Measurements from ENCODE around the gene RPTOR.

RPTOR gene

DNA sequence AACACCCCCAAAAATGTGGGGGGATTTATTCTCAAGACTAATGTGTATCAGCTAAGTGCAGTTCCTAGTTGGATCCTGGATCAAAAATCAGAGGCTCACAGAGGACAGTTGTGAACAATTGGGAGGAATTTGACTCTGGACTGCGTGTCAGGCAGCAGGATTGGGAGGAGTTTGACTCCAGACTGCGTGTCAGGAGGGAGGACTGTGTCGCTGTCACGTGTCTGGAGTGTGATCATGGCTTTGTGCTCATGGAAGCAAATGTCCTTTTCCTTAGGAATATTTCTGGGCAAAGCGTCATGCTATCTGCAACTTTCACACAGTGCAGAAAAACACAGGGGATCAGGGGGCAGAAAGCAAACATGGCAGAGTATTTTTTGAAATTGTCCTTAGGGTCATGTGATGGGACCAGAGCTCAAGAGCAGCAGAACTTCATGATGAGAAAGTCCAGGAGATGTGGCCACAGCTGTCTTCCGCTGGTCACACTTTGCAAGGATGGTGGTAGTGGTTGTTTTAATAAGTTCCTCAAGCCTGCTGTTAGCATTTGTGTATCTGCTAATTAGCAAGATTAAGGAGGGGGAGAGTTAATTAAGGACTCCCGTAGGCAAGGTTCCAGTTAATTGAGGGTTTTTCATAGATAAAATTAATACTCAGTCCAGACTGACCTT lies 325.0 kb downstream of the RPTOR start (continued):
- no peak for TF ChIP-seq ZNF610 (tag by site-specific recombination; IDR thresholded peaks at IDR 0.05; ENCODE audit: borderline replicate concordance)
- TF ChIP-seq, protein P1, sequence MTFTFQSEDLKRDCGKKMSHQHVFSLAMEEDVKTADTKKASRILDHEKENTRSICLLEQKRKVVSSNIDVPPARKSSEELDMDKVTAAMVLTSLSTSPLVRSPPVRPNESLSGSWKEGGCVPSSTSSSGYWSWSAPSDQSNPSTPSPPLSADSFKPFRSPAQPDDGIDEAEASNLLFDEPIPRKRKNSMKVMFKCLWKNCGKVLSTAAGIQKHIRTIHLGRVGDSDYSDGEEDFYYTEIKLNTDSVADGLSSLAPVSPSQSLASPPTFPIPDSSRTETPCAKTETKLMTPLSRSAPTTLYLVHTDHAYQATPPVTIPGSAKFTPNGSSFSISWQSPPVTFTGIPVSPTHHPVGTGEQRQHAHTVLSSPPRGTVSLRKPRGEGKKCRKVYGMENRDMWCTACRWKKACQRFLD (tag by site-specific recombination; IDR thresholded peaks at IDR 0.05) = no peak

DNA sequence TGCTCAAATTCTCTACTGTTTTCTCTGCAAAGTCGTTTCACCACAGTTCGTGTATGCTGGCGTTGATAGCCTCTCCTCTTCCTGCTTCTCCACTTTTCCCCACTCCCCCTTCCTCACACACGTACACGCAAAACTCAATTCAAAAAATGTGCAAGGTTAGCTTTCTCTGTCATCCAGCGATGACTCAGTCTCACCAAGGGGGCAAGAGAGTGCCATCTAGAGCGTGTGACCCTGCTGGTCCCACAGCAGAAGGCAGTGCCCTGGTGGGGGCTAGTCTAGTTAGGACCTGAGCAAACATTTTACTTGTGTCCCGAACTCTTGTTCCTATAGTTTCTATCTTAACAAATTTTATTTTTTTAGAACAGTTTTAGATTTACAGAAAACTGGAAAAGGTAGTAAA lies 325.8 kb downstream of the RPTOR start:
- Histone ChIP-seq H3K4me3 (ENCODE audit: low read depth, low read length) (no peak overlapping the region), H3K27ac (ENCODE audit: extremely low read depth, low read depth, low read length) (no peak overlapping the region), H3K4me1 (ENCODE audit: control insufficient read depth, insufficient read depth, low read length) (no peaks in the 10 kb centered on the region), H3K9me3 (ENCODE audit: control insufficient read depth, insufficient read depth, low read depth, low read length) (no peaks in the 10 kb centered on the region), H3K36me3 (ENCODE audit: control insufficient read depth in 2 of 2, insufficient read depth in 1 of 2, low read length in 2 of 2) (peaks cover 0 to 15% of the 10 kb centered on the region in 2 experiments; a peak in 1 of 3 replicates)
- ChIA-PET CTCF (no interaction called here), POLR2A (no interaction called here)
- TF ChIP-seq ZNF133 (tag by site-specific recombination; IDR thresholded peaks at IDR 0.05) (no peak), ZIC2 (tag by site-specific recombination; IDR thresholded peaks at IDR 0.05) (peak; percentile 67), HOXD13 (CRISPR knock-in tag; IDR thresholded peaks at IDR 0.05; ENCODE audit: borderline replicate concordance) (no peak), ZBTB21 (tag by site-specific recombination; IDR thresholded peaks at IDR 0.05) (no peak), ZNF658 (tag by site-specific recombination; IDR thresholded peaks at IDR 0.05) (no peak), ZNF292 (tag by site-specific recombination; IDR thresholded peaks at IDR 0.05; ENCODE audit: borderline replicate concordance, low read depth) (no peak)
- TF ChIP-seq, protein P2, sequence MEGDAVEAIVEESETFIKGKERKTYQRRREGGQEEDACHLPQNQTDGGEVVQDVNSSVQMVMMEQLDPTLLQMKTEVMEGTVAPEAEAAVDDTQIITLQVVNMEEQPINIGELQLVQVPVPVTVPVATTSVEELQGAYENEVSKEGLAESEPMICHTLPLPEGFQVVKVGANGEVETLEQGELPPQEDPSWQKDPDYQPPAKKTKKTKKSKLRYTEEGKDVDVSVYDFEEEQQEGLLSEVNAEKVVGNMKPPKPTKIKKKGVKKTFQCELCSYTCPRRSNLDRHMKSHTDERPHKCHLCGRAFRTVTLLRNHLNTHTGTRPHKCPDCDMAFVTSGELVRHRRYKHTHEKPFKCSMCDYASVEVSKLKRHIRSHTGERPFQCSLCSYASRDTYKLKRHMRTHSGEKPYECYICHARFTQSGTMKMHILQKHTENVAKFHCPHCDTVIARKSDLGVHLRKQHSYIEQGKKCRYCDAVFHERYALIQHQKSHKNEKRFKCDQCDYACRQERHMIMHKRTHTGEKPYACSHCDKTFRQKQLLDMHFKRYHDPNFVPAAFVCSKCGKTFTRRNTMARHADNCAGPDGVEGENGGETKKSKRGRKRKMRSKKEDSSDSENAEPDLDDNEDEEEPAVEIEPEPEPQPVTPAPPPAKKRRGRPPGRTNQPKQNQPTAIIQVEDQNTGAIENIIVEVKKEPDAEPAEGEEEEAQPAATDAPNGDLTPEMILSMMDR (tag by site-specific recombination; IDR thresholded peaks at IDR 0.05) = no peak

DNA sequence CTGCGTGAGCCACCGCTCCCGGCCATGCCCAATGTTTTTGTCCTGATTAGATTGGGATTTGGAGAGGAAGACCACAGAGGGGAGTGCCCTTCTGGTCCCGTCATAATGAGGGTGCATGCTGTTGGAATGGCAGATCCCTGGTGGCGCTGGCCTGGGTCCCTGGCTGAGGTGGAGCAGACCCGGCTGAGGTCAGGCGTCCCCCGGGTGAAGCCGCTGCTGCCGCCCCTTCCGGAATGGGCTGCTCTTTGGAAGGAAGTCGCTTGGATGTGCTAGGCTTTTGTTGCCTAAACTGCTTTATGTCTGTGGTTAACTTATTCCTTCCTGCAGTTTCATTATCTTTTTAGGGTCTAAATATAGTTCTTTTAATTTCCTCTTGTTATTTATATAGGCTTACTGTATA lies 326.7 kb downstream of the RPTOR start:
- POLR2A ChIA-PET = no interaction called here
- no peaks in the 10 kb centered on the region for H3K4me1 ChIP-seq (ENCODE audit: control insufficient read depth, insufficient read depth, low read length)

DNA sequence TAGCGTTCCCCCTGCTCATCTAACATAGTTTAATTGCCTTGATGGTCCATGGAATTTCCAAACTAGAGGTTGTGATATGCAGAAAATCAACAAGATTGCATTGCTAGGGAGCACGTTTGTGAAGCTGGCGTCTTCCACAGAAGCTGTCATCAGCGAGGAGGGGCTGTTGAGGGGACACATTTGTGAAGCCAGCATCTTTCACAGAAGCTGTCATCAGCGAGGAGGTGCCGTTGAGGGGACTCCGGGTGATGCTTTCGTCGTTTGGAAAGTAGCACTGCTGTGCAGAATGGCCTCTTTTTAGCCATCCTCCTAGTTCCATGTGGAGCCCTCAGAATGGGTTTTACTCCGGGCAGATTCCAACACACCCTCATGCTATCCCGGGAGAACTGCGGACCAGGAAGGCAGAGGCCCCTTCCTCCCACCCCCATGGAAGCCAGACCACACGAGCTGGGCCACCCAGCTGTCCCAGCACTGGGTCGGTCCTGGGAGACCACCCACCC lies 327.4 kb downstream of the RPTOR start:
- POLR2A ChIA-PET = no interaction called here
- no peaks in the 10 kb centered on the region for H3K9me3 ChIP-seq (ENCODE audit: control insufficient read depth, insufficient read depth, low read depth, low read length)
- CTCF ChIA-PET = interaction anchor here (2.0 kb wide), 1 partner anchor 9 kb away, joined by 7 read pairs; no protein-coding TSS in a partner anchor
- H3K27ac ChIP-seq (ENCODE audit: extremely low read depth, low read depth, low read length) = no peak overlapping the region
- H3K4me3 ChIP-seq (ENCODE audit: low read depth, low read length) = no peak overlapping the region
- H3K36me3 ChIP-seq (ENCODE audit: control insufficient read depth in 2 of 2, insufficient read depth in 1 of 2, low read length in 2 of 2) = peaks cover 0 to 15% of the 10 kb centered on the region in 2 experiments; a peak in 1 of 3 replicates
- H3K4me1 ChIP-seq (ENCODE audit: control insufficient read depth, insufficient read depth, low read length) = no peaks in the 10 kb centered on the region
- TF ChIP-seq ZNF423 (tag by site-specific recombination; IDR thresholded peaks at IDR 0.05) (no peak), ZNF223 (tag by site-specific recombination; IDR thresholded peaks at IDR 0.05) (no peak)
- TF ChIP-seq, protein P3, sequence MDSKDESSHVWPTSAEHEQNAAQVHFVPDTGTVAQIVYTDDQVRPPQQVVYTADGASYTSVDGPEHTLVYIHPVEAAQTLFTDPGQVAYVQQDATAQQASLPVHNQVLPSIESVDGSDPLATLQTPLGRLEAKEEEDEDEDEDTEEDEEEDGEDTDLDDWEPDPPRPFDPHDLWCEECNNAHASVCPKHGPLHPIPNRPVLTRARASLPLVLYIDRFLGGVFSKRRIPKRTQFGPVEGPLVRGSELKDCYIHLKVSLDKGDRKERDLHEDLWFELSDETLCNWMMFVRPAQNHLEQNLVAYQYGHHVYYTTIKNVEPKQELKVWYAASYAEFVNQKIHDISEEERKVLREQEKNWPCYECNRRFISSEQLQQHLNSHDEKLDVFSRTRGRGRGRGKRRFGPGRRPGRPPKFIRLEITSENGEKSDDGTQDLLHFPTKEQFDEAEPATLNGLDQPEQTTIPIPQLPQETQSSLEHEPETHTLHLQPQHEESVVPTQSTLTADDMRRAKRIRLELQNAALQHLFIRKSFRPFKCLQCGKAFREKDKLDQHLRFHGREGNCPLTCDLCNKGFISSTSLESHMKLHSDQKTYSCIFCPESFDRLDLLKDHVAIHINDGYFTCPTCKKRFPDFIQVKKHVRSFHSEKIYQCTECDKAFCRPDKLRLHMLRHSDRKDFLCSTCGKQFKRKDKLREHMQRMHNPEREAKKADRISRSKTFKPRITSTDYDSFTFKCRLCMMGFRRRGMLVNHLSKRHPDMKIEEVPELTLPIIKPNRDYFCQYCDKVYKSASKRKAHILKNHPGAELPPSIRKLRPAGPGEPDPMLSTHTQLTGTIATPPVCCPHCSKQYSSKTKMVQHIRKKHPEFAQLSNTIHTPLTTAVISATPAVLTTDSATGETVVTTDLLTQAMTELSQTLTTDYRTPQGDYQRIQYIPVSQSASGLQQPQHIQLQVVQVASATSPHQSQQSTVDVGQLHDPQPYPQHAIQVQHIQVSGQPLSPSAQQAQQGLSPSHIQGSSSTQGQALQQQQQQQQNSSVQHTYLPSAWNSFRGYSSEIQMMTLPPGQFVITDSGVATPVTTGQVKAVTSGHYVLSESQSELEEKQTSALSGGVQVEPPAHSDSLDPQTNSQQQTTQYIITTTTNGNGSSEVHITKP (tag by site-specific recombination; IDR thresholded peaks at IDR 0.05) = no peak
- TF ChIP-seq, protein P4, sequence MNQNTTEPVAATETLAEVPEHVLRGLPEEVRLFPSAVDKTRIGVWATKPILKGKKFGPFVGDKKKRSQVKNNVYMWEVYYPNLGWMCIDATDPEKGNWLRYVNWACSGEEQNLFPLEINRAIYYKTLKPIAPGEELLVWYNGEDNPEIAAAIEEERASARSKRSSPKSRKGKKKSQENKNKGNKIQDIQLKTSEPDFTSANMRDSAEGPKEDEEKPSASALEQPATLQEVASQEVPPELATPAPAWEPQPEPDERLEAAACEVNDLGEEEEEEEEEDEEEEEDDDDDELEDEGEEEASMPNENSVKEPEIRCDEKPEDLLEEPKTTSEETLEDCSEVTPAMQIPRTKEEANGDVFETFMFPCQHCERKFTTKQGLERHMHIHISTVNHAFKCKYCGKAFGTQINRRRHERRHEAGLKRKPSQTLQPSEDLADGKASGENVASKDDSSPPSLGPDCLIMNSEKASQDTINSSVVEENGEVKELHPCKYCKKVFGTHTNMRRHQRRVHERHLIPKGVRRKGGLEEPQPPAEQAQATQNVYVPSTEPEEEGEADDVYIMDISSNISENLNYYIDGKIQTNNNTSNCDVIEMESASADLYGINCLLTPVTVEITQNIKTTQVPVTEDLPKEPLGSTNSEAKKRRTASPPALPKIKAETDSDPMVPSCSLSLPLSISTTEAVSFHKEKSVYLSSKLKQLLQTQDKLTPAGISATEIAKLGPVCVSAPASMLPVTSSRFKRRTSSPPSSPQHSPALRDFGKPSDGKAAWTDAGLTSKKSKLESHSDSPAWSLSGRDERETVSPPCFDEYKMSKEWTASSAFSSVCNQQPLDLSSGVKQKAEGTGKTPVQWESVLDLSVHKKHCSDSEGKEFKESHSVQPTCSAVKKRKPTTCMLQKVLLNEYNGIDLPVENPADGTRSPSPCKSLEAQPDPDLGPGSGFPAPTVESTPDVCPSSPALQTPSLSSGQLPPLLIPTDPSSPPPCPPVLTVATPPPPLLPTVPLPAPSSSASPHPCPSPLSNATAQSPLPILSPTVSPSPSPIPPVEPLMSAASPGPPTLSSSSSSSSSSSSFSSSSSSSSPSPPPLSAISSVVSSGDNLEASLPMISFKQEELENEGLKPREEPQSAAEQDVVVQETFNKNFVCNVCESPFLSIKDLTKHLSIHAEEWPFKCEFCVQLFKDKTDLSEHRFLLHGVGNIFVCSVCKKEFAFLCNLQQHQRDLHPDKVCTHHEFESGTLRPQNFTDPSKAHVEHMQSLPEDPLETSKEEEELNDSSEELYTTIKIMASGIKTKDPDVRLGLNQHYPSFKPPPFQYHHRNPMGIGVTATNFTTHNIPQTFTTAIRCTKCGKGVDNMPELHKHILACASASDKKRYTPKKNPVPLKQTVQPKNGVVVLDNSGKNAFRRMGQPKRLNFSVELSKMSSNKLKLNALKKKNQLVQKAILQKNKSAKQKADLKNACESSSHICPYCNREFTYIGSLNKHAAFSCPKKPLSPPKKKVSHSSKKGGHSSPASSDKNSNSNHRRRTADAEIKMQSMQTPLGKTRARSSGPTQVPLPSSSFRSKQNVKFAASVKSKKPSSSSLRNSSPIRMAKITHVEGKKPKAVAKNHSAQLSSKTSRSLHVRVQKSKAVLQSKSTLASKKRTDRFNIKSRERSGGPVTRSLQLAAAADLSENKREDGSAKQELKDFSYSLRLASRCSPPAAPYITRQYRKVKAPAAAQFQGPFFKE (tag by site-specific recombination; IDR thresholded peaks at IDR 0.05; ENCODE audit: borderline replicate concordance) = no peak

More for the DNA sequence above, 326.7 kb downstream of the RPTOR start:
- Histone ChIP-seq H3K36me3 (ENCODE audit: control insufficient read depth in 2 of 2, insufficient read depth in 1 of 2, low read length in 2 of 2) (peaks cover 0 to 15% of the 10 kb centered on the region in 2 experiments; a peak in 1 of 3 replicates), H3K9me3 (ENCODE audit: control insufficient read depth, insufficient read depth, low read depth, low read length) (no peaks in the 10 kb centered on the region), H3K27ac (ENCODE audit: extremely low read depth, low read depth, low read length) (no peak overlapping the region), H3K4me3 (ENCODE audit: low read depth, low read length) (no peak overlapping the region)
- CTCF ChIA-PET = interaction anchor here (0.6 to 2.0 kb wide), 3 partner anchors 9 to 110 kb away, joined by 4 to 7 read pairs (median 4); no protein-coding TSS in a partner anchor
- TF ChIP-seq KLF10 (tag by site-specific recombination; IDR thresholded peaks at IDR 0.05) = no peak
- no peak for TF ChIP-seq HOXC10 (CRISPR knock-in tag; IDR thresholded peaks at IDR 0.05)
- TF ChIP-seq ZNF658 (tag by site-specific recombination; IDR thresholded peaks at IDR 0.05) = no peak
- no peak for TF ChIP-seq ZBTB1 (tag by site-specific recombination; IDR thresholded peaks at IDR 0.05)
- TF ChIP-seq ZNF624 (tag by site-specific recombination; IDR thresholded peaks at IDR 0.05) = no peak
- TF ChIP-seq KLF7 (tag by site-specific recombination; IDR thresholded peaks at IDR 0.05; ENCODE audit: borderline replicate concordance) = no peak
- TF ChIP-seq ZNF132 (tag by site-specific recombination; IDR thresholded peaks at IDR 0.05; ENCODE audit: borderline replicate concordance) = no peak
- TF ChIP-seq ZNF335 (tag by site-specific recombination; conservative IDR thresholded peaks at IDR 0.05) = no peak
- TF ChIP-seq MYNN (tag by site-specific recombination; IDR thresholded peaks at IDR 0.05; ENCODE audit: borderline replicate concordance) = no peak
